GM19395 (cell line): ENCODE measurements around the gene POC1A.

ENCODE experiments used
- ATAC-seq: cut with Tn5 transposase; IDR thresholded peaks from one replicate; pipeline ENCODE4 v1.9.1; 2021; ENCODE audit warnings: mild to moderate bottlenecking, moderate library complexity; ENCODE audit not compliant: unreplicated experiment

The POC1A gene

GRCh38 chr3:52154135-52155094 is at the start of gene POC1A:
Gene POC1A (minus strand): TSS chr3:52154423. CDS start chr3:52154372, 51 bp downstream.
- peak; percentile 82 for ATAC-seq

- ATAC-seq = no peak
These were observed 49.5 kb upstream of the POC1A start for GRCh38 chr3:52203701-52204100.

GRCh38 chr3:52202384-52203077 is 48.3 kb upstream of the POC1A start:
- ATAC-seq = peak; percentile 27

- ATAC-seq = no peak
These were observed 46.9 kb upstream of the POC1A start for GRCh38 chr3:52200981-52201679.

DNA sequence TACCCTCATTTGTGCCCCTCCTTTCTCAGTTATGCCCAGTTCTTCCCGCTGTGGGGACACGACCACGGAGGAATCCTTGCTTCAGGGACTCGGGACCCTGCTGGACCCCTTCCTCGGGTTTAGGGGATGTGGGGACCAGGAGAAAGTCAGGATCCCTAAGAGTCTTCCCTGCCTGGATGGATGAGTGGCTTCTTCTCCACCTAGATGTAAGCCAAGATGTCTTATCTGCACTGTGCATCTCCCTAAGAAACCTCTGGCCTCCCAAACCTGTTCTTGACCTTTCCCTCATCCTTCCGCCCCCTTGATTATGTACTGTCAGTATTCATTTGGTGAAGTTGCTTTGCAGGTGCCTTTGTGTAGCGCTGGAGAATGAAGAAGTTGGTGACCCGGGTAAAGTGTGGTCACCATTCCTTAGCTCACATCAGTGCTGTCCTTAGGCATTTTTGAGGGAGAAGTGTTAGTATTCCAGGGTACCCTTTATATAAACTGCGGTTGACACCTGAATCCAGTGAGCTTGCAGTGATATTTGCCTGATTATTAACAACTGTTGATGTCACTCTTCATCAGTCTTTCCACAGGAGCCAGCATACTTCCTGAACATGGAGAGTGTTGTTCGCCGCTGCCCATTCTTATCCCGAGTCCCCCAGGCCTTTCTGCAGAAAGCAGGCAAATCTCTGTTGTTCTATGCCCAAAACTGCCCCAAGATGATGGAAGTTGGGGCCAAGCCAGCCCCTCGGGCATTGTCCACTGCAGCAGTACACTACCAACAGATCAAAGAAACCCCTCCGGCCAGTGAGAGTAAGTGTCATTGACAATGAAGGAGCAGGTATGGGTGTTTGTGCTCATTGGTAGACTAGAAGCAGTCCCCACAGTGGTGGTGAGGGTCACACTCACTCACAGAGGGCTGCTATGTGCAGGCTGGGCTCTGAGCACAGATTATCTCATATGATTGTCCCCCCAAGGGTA is 44.7 kb upstream of the POC1A start:
- no peak for ATAC-seq

GRCh38 chr3:52197842-52198625 is 43.8 kb upstream of the POC1A start, which contains the start of gene ALAS1:
Gene ALAS1 (plus strand): TSS chr3:52198160. CDS start chr3:52199242, 1,082 bp downstream.
- ATAC-seq = peak; percentile 83

DNA sequence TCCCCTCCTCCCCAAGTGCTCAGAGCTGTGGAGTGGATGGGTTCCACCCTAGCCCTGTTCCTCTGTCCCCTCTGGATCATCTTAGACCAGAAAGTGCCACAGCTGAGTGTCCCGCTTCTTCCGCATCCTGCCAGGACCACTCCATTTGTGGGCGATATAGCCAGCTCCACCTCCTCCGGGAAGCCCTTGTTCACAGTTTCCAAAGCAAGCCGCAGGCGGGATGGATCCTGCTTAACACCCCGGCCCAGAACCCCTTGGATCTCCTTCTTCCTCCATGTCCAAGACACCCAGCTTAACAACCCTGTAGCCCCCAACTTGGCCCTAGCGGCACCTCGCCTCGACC is 43.2 kb upstream of the POC1A start:
- ATAC-seq = peak; percentile 29

DNA sequence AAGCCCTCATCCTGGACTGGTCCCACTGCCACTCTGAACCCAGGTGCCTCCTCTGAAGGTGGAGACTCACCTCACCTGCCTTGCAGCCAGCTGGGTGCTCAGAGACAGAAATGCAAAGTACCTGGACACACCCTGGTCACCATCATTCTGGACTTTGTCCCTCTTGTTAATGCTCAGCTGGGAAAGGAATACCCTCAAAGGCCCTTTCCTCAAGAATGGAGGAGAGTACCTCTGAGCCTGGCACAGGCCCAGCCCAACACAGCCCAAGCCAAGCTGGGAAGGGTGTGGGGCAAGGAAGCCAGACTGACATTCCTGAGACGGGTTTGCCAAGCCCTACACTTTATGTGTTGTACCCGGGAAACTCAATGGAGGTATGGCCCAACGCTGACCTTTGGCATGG is 42.8 kb upstream of the POC1A start:
- no peak for ATAC-seq

DNA sequence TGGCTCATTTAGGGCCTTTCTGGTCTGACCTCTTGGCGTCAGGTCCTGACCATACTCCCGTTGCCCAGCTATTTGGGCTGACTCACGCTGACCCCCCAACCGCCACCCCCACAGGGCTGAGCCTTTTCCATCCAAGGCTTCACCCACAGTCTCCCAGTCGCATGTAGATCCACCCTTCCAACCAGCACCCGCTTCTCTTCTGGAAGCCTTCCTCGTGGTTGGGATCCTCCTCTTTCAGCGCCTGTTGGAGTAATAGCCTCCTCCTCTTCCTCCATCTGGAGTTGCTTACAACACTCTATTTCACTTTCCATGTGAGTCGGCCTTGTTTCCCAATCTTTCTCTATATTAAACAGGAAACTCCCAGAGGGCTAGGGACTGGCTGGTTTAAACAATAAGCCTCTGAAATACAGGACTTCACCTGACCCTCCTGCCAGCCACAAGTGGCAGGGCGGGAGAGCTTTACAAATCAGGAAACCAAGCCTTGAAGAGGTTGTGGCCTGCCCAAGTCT is 41.7 kb upstream of the POC1A start:
- no peak for ATAC-seq

GRCh38 chr3:52195291-52195597 is 41.0 kb upstream of the POC1A start:
- ATAC-seq = no peak

- ATAC-seq = no peak
These were observed 40.5 kb upstream of the POC1A start for GRCh38 chr3:52194485-52195290.

DNA sequence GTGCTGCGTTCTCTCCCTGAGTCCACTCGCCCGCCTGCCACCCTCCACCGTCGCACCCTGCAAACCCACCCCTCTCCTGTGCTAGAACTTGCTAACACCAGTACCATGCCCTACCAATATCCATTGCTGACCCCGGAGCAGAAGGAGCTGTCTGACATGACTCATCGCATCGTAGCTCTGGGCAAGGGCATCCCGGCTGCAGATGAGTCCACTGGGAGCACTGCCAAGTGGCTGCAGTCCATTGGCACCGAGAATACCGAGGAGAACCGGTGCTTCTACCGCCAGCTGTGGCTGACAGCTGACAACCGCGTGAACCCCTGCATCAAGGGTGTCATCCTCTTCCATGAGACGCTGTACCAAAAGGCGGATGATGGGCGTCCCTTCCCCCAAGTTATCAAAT is 38.8 kb upstream of the POC1A start:
- ATAC-seq = no peak

DNA sequence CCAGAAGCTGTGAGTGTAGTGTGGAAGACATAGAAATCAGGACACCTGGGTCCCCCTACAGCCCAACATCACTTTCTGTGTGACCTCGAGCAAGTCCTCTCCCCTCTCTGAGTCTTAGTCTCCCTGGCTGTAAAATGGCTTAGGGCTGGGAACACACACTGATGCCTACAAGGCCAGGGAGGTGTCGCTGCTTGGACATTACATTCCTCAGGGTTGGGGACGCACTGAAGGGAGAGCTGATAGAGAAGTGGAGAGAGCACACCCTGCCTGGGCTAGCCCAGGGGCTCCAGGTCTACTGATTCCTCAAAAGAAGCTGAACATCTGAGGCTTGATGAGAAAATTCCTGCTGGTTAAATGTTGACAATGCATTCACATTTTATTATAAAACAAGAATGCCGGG is 37.4 kb upstream of the POC1A start:
- ATAC-seq = no peak

DNA sequence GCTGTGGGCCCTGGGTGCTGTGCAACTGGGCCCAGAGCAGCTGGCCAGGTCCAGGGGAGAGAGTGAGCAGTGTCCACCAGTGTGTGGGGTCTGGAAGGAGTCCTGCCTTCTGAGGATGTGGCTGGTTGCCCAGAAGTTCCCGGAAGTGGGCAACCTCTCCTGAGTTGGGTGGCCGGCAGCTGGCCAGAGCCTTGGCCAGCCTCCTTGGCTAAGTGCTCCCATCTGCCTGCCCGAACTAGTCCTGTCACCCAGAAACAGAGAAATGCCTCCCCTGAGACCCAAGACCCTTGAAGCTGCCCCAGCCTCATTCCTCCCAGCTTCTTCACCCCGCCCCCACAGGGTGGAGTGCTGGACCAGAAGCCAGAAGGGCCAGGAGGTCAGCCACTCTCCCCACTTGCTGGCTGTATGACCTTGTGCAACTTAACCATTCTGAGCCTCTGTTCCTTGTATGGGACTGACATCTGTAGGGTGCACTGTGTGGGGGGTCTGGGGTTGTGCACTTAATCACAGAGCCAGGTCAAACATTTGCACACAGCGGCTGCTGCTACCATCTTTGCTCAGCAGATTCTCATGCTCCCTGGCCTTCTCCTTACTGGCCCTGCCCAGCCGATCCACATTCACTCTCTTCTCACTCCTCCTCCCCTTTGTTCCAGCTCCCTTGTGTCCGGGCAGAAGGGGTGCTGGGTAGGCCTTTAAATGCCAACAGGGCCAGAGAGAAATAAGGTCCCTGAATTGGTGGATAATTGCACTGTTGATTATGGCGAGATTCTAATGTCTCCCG is 36.3 kb upstream of the POC1A start:
- no peak for ATAC-seq

- no peak for ATAC-seq
These were observed 34.3 kb upstream of the POC1A start for GRCh38 chr3:52188556-52188955.

DNA sequence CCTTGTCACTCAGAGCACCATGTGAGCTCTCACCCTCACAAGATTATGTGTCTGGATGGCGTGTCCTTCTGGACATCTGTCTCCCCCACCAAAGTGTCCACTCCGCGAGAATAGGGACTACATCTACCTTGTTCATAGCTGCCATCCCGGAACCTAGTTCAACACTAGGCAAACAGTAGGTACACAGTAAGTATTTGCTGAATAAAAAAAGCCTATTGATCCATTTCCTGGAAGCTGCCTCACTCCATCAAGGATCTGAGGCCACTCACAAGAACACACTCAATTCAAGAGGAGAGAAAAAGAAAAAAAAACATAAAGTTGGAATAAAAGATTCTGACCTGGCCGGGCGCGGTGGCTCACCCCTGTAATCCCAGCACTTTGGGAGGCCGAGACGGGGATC is 32.5 kb upstream of the POC1A start:
- no peak for ATAC-seq

DNA sequence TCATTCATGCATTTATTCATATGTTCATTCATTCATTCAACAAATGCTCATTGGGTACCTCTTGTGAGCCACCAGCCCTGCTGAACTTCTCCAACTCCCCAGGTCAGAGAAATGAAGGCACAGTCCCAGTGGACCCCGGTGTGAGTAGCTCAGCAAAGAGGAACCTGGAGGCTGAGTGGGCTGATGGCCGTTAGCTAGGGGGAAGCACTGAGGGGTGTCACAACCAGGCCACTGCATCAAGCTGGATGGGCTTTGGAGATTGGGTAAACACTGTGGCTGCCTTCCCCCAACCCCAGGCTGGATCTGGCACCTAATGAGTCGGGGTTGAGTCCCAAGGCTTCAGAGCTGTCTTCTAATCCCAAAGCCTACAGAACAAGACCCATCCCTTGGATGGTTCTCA is 31.6 kb upstream of the POC1A start:
- no peak for ATAC-seq

GRCh38 chr3:52185311-52185710 is 31.1 kb upstream of the POC1A start:
- no peak for ATAC-seq
